ENCODE results near the gene CASZ1. TPM values are rescaled to one million over a fixed set of nuclear protein-coding genes. Genes with fewer than 3 reads are reported as not detected.

CASZ1 gene
- total RNA-seq, 1 donor from 2014 or later, result 23.6 TPM

DNA sequence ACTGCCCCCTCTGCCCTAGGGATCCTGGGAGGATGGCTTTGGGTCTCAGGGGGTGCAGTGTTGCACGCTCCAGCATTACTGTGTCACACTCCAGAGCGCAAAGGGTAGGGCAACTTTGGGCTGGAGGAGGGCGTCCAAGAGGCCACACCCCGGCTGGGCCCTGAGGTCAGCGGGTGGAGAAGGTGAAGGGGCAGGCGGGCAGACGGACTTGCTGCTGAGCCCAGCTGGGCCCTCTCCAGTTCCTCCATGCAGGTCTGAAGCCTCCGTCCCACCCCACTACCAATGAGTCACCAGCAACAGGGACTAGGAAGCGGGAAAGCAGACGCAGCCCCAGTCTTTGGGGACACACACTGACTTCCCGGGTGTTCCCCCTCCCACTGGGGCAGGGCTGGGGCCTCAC, 116.0 kb downstream of the CASZ1 start:
- Mint-ChIP-seq H3K27ac (no peak overlapping the region), H3K4me1 (ENCODE audit: low read depth) (peaks cover 38% of the 10 kb centered on the region), H3K27me3 (peaks cover 42% of the 10 kb centered on the region), H3K36me3 (ENCODE audit: insufficient read depth) (no peaks in the 10 kb centered on the region), H3K4me3 (ENCODE audit: low read depth) (no peak overlapping the region), H3K9me3 (ENCODE audit: low read depth) (no peaks in the 10 kb centered on the region)
- no peak for TF ChIP-seq CTCF (IDR thresholded peaks at IDR 0.05; ENCODE audit: unreplicated experiment)
- DNase-seq (ENCODE audit: low spot score, unreplicated experiment), result no peak

DNA sequence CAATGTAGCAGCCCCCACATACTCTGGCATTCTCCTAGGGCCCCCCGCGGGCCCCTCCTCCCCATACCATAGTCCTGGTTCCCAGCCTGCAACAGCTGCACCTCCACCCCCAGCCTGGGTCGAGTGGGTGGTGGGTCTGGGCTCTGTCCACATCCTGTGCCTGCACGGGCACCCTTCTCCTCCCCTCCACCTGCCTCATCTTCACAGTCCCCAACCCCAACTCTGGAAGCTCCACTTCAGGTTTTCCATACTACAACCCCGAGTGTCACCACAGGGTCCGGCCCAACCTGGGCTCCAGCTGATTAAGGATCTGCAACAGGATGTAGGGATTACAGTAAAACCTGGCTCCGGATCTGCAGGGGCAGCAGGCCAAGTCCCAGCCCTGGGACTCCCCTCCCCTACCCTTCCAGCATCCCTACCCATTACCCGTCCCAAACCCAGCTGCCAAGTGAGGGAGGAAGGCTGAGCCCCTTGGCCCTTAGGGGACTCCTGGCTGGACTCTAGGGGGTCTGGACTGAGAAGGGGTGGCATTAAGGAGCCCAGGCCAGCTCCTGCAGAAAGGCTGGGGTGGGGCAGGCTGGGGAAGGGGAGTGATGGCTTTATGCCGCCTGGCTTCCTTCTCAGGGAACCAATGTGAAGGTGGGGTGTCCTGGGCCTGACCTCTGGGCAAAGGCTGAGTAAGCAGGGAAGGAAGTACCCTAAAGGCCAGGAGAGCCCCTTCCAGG, 116.8 kb downstream of the CASZ1 start:
- Mint-ChIP-seq H3K27me3 (peaks cover 45% of the 10 kb centered on the region), H3K4me3 (ENCODE audit: low read depth) (no peak overlapping the region), H3K36me3 (ENCODE audit: insufficient read depth) (no peaks in the 10 kb centered on the region), H3K27ac (peak overlapping the region; percentile 17), H3K4me1 (ENCODE audit: low read depth) (peaks cover 38% of the 10 kb centered on the region), H3K9me3 (ENCODE audit: low read depth) (no peaks in the 10 kb centered on the region)
- no peak for TF ChIP-seq CTCF (IDR thresholded peaks at IDR 0.05; ENCODE audit: unreplicated experiment)
- DNase-seq (ENCODE audit: low spot score, unreplicated experiment), result no peak

DNA sequence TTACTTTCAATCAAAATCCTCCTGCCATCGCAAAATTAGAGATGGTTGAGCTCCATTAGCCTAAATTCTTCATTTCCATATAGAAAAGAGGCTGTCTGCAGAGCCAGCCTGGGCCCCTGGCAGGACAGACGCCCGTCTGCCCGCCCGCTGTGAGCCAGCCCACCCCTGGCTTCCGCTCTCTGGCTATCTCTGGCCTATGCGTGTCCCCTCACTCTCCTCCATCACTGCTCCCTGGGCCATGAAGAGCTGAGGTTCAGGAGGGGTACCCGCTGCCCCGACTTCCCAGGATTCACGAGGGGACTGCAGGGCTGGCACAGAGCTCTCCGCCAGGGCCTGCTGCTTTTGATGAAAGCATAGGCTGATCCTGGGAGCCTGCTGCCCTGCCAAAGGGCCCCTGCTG, 117.6 kb downstream of the CASZ1 start:
- Mint-ChIP-seq H3K36me3 (ENCODE audit: insufficient read depth) (no peaks in the 10 kb centered on the region), H3K4me1 (ENCODE audit: low read depth) (peaks cover 40% of the 10 kb centered on the region), H3K9me3 (ENCODE audit: low read depth) (no peaks in the 10 kb centered on the region), H3K27ac (no peak overlapping the region), H3K27me3 (peaks cover 45% of the 10 kb centered on the region), H3K4me3 (ENCODE audit: low read depth) (no peak overlapping the region)
- no peak for TF ChIP-seq CTCF (IDR thresholded peaks at IDR 0.05; ENCODE audit: unreplicated experiment)
- no peak for DNase-seq (ENCODE audit: low spot score, unreplicated experiment)

GRCh38 chr1:10678402-10678801, 118.0 kb downstream of the CASZ1 start:
- TF ChIP-seq CTCF (IDR thresholded peaks at IDR 0.05; ENCODE audit: unreplicated experiment), result no peak
- Mint-ChIP-seq H3K9me3 (ENCODE audit: low read depth) (no peaks in the 10 kb centered on the region), H3K4me1 (ENCODE audit: low read depth) (peaks cover 37% of the 10 kb centered on the region), H3K36me3 (ENCODE audit: insufficient read depth) (no peaks in the 10 kb centered on the region), H3K27ac (no peak overlapping the region), H3K4me3 (ENCODE audit: low read depth) (no peak overlapping the region), H3K27me3 (peaks cover 42% of the 10 kb centered on the region)
- no peak for DNase-seq (ENCODE audit: low spot score, unreplicated experiment)

DNA sequence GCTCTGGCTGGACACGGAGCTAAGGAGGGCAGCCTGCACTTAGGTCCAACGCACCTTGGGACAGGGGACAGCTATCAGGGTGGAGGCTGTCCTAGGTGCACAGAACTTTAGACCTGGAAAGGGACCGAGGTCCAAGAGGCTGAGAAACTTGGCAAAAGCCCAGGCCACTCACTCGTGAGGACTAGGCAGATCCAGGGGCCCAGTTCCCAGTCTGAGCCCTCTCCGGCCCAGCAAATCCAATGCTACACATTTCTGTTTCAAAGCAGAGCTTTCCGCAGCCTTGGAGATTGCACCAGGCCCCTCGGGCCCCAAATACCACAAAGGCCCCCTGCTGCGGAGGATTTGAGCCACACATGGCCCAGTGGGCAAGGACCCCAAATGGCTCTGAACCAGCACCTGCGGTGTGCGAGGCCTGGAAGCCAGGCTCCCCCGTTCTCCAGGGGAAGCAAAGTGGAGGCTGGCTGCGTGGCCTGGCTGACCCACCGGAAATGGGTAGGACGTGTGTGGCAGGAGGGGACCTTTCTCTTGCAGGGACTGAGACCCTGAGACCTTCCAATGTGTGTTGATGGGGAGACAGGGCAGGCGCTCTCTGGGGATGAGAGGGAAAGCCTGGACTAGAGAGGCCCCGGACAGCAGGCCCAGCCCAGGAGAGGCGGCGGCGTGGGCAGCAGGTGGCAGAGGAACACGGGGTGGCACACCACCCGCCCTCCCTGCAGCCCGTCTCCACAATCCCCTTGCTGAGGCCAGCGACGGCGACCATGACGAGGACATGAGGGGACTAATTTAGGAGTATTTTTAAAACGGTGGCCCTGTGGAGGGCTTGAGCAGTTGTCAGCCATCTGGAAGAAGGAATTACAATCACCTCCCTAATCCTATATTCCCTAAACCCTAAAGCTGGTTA, 118.7 kb downstream of the CASZ1 start:
- H3K4me3 Mint-ChIP-seq (ENCODE audit: low read depth), result no peak overlapping the region
- no peak for TF ChIP-seq CTCF (IDR thresholded peaks at IDR 0.05; ENCODE audit: unreplicated experiment)
- no peaks in the 10 kb centered on the region for H3K9me3 Mint-ChIP-seq (ENCODE audit: low read depth)
- no peak overlapping the region for H3K27ac Mint-ChIP-seq
- no peak for DNase-seq (ENCODE audit: low spot score, unreplicated experiment)
- no peaks in the 10 kb centered on the region for H3K36me3 Mint-ChIP-seq (ENCODE audit: insufficient read depth)
- H3K4me1 Mint-ChIP-seq (ENCODE audit: low read depth), result peaks cover 35% of the 10 kb centered on the region
- H3K27me3 Mint-ChIP-seq, result peaks cover 37% of the 10 kb centered on the region
